Measurements from ENCODE around the gene PRKG1. TPM values are rescaled to one million over a fixed set of nuclear protein-coding genes. Genes with fewer than 3 reads are reported as not detected.

Gene PRKG1
- total and polyA plus RNA-seq, 2 of the 8 experiments (the other 6 are each of a cell fraction or from before 2014, with no cell fraction given), result 4.2 to 15.2 TPM

- no peak for TF ChIP-seq CHD7 (IDR thresholded peaks at IDR 0.05; ENCODE audit: insufficient replicate concordance, low read length)
- no peak for TF ChIP-seq MAX (IDR thresholded peaks at IDR 0.05)
- TF ChIP-seq CHD2 (IDR thresholded peaks at IDR 0.05; ENCODE audit: low read length), result no peak
- no peak for TF ChIP-seq POLR2A (IDR thresholded peaks at IDR 0.05; ENCODE audit: control extremely low read depth in 1 of 2, low read depth in 2 of 2, low read length in 2 of 2)
Measured at GRCh38 chr10:51928162-51928561, 853.9 kb downstream of the PRKG1 start (continued).

All from H1 (cell line).